Peyer's patch (tissue), 4 donors: ENCODE measurements around the gene FMNL2.
"Not testable (repeated sequence)": the region's sequence is repeated elsewhere in the genome, so short reads cannot be mapped to it uniquely, and the experiment has no call there.

Source experiments
- POLR2A ChIP-seq, 2 donors: fragments of 450-650 bp; IDR thresholded peaks; one replicate each; pipeline ENCODE4 v1.5.1; 2017; ENCODE audit warnings: antibody characterized with exemption in 2 of 2, mild to moderate bottlenecking in 2 of 2, moderate library complexity in 2 of 2
- TF ChIP-seq, protein P1 (sequence below), 6 experiments: fragments of 450-650 bp in 4 of 6; fragments of 200-600 bp in 2 of 6; sonication (generic) in 1 of 6; IDR thresholded peaks; one replicate each; pipeline ENCODE4 v1.5.1; 2017 to 2019; ENCODE audit warnings: antibody characterized with exemption in 6 of 6, mild to moderate bottlenecking in 3 of 6, moderate library complexity in 1 of 6

DNA sequence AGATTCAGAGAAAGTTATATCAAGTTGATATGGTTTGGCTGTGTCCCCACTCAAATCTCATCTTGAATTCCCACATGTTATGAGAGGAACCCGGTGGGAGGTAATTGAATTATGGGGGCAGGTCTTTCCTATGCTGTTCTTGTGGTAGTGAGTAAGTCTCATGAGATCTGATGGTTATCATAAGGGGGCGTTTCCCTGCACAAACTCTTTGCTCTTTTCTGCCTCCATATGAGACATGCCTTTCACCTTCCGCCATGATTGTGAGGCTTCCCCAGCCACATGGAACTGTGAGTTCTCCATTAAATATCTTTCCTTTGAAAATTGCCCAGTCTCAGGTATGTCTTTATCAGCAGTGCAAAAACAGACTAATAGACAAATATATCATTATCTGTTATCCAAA, 187.5 kb downstream of the FMNL2 start:
- TF ChIP-seq, protein P1, sequence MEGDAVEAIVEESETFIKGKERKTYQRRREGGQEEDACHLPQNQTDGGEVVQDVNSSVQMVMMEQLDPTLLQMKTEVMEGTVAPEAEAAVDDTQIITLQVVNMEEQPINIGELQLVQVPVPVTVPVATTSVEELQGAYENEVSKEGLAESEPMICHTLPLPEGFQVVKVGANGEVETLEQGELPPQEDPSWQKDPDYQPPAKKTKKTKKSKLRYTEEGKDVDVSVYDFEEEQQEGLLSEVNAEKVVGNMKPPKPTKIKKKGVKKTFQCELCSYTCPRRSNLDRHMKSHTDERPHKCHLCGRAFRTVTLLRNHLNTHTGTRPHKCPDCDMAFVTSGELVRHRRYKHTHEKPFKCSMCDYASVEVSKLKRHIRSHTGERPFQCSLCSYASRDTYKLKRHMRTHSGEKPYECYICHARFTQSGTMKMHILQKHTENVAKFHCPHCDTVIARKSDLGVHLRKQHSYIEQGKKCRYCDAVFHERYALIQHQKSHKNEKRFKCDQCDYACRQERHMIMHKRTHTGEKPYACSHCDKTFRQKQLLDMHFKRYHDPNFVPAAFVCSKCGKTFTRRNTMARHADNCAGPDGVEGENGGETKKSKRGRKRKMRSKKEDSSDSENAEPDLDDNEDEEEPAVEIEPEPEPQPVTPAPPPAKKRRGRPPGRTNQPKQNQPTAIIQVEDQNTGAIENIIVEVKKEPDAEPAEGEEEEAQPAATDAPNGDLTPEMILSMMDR (IDR thresholded peaks at IDR 0.05), result not testable (repeated sequence)
- not testable (repeated sequence) for TF ChIP-seq POLR2A (IDR thresholded peaks at IDR 0.05)
